ENCODE results near the gene EPHA1. TPM values are rescaled to one million over a fixed set of nuclear protein-coding genes. Genes with fewer than 3 reads are reported as not detected.

Gene EPHA1
- total RNA-seq, 1 experiment from 2014 or later, result not detected

DNA sequence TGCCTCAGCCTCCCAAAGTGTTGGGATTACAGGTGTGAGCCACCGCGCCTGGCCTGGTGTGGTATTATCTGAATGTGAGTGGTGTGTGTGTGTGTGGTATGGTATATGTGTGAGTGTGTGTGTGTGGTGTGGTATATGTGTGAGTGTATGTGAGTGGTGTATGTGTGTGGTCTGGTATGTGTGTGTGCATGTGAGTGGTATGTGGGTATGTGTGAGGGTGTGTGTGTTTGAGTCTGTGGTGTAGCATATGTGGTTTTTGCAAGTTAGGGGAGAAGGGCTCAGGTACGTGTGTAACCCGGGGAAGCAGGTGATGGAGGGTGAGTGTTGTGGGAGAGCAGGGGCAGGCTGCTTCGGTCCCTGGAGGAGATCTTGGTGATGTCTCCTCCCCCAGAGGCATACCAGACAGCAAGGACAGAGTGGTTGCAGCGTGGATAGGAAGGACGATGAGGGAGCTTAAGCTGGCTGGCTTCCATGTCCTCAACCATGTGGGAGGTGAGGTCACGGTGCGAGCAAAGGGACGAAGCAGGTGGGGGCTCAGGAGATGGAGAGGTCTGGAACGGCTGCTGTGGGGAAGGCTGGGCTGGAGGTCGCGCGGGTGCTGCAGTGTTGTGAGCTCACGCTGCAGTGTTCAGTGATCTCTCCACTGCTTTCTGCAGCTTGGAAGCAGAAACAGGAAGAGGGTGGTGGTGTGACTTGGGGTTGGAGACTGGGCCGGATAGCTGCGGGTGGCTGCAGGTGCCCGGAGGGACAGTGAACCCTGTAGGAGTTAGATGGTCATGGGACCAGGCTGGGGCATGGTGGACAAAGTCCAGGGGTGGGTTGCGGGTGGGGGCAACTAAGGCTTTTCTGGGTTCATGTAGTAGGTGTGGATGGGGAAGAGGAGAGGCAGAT lies 22.5 kb downstream of the EPHA1 start:
- H3K4me1 ChIP-seq (replicated peaks), result peaks cover 28% of the 10 kb centered on the region
- 0 out of 2 replicates have a peak, but pooled peaks cover 2% of the 10 kb centered on the region for H3K9me3 ChIP-seq (replicated peaks)
- H3K4me3 ChIP-seq, result no peak overlapping the region
- H3K27ac ChIP-seq, result no peak overlapping the region
- no peak for DNase-seq (ENCODE audit: low read depth in 1 of 2, low spot score in 2 of 2)
- peaks cover 99% of the 10 kb centered on the region for H3K36me3 ChIP-seq
- no peaks in the 10 kb centered on the region for H3K27me3 ChIP-seq (replicated peaks)

DNA sequence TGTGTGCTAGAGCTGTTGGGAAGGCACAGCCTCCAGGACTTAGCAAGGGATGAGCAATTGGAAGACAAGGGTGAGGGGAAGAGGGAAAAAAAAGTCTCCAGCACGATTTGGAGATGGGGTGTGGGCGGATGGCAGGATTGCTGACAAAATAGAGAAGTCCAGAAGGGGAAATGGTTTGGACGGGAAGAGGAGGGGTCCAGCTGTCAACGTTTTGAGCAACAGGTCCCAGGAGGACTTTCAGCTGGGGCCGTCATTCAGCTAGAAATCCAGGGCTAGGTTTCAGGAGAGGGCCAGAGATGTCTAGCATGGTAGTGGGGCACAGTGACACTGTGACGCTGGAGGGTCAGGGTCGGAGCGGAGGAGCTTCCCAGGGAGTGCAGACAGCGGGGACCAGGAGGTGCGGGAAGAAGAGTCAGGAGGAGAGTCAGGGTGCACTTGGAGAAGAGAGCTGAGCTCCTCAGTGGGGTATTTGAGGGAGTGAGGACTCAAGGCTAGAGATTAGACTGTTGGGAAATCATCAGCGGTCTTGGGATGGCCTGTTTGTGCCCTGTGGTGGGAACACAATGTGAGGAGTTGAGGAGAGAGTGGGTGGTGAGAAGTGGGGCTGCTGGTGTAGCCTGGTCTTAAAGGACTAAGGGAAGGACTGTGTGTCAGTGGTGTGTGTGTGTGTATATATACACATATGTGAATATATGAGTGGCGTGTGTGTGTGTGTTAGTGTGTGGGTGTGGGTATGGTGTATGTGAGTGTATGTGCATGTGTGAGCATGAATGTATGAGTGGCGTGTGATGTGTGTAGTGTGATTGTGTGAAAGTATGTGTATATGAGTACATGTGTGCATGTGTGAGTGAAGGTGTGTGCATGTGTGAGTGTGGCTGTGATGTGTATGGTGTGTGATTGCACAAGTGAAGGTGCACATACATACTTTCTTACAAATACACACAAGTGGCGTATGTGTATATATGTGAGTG lies 23.7 kb downstream of the EPHA1 start:
- H3K4me1 ChIP-seq (replicated peaks), result peaks cover 28% of the 10 kb centered on the region
- H3K4me3 ChIP-seq, result no peak overlapping the region
- H3K9me3 ChIP-seq (replicated peaks), result 0 out of 2 replicates have a peak, but pooled peaks cover 2% of the 10 kb centered on the region
- peaks cover 92% of the 10 kb centered on the region for H3K36me3 ChIP-seq
- H3K27me3 ChIP-seq (replicated peaks), result no peaks in the 10 kb centered on the region
- DNase-seq (ENCODE audit: low read depth in 1 of 2, low spot score in 2 of 2), result no peak
- H3K27ac ChIP-seq, result no peak overlapping the region

DNA sequence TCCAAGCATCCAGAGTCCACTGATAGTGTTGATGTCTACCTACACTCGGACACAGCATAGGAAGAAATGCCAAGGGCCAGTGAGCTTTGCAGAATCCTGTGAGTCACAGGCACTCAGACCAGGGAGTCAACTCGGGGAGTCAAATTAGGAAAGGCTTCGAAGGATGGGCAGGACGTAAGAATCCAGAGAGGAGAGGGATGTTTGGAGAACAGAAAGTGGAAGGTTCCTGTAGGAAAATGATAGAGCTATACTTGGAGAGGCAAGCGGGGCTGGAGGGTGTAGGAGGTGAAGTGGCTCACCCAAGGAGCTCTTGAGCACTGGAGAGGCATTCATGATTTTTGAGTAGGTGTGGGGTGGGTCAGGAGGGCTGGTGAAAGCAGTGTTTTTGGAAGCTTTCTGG lies 24.5 kb downstream of the EPHA1 start:
- Histone ChIP-seq H3K9me3 (replicated peaks) (0 out of 2 replicates have a peak, but pooled peaks cover 2% of the 10 kb centered on the region), H3K4me1 (replicated peaks) (peaks cover 36% of the 10 kb centered on the region), H3K27me3 (replicated peaks) (no peaks in the 10 kb centered on the region), H3K27ac (no peak overlapping the region), H3K4me3 (no peak overlapping the region), H3K36me3 (peaks cover 84% of the 10 kb centered on the region)
- no peak for DNase-seq (ENCODE audit: low read depth in 1 of 2, low spot score in 2 of 2)

DNA sequence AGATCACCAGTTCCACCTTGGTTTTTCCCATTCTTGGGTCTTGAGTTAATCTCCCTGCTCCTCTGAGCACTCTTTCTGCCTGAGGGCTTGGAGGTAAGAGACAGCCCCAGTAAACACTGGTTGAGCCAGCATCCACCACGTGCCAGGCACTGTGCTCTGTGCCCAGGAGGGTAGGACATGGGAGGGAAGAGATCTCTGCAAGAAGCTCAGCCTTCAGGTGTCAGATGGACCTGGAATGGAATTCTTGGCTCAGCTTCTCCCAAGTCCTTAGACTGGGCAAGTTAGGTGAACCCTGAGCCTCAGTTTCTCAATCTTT lies 25.1 kb downstream of the EPHA1 start:
- H3K4me3 ChIP-seq, result no peak overlapping the region
- DNase-seq (ENCODE audit: low read depth in 1 of 2, low spot score in 2 of 2), result no peak
- 0 out of 2 replicates have a peak, but pooled peaks cover 2% of the 10 kb centered on the region for H3K9me3 ChIP-seq (replicated peaks)
- no peaks in the 10 kb centered on the region for H3K27me3 ChIP-seq (replicated peaks)
- peaks cover 41% of the 10 kb centered on the region for H3K4me1 ChIP-seq (replicated peaks)
- H3K36me3 ChIP-seq, result peaks cover 83% of the 10 kb centered on the region
- no peak overlapping the region for H3K27ac ChIP-seq

DNA sequence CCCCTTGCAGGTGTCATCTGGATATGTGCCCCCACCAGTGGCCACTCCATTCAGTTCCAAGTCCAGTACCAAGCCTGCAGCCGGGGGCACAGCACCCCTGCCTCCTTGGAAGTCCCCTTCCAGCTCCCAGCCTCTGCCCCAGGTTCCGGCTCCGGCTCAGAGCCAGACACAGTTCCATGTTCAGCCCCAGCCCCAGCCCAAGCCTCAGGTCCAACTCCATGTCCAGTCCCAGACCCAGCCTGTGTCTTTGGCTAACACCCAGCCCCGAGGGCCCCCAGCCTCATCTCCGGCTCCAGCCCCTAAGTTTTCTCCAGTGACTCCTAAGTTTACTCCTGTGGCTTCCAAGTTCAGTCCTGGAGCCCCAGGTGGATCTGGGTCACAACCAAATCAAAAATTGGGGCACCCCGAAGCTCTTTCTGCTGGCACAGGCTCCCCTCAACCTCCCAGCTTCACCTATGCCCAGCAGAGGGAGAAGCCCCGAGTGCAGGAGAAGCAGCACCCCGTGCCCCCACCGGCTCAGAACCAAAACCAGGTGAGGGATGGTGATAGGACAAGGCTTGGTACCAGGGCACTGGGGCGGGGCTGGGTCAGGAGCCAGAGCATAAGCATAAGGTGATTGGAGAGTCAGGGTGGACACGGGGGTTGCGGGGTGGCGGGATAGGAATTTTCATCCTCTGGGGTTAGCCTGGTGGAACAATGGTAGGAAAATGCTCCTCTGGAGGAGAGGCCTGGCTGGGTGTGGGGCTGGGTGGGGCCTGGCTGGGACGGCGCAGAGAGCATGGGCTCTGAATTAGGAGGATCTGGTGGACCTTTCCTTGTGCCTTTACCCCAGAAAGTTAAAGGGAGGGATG lies 25.6 kb downstream of the EPHA1 start:
- peak overlapping the region; percentile 77 for H3K4me3 ChIP-seq
- H3K4me1 ChIP-seq (replicated peaks), result peaks cover 41% of the 10 kb centered on the region
- no peak overlapping the region for H3K27ac ChIP-seq
- DNase-seq (ENCODE audit: low read depth in 1 of 2, low spot score in 2 of 2), result no peak
- no peaks in the 10 kb centered on the region for H3K27me3 ChIP-seq (replicated peaks)
- peaks cover 77% of the 10 kb centered on the region for H3K36me3 ChIP-seq
- H3K9me3 ChIP-seq (replicated peaks), result 0 out of 2 replicates have a peak, but pooled peaks cover 2% of the 10 kb centered on the region

DNA sequence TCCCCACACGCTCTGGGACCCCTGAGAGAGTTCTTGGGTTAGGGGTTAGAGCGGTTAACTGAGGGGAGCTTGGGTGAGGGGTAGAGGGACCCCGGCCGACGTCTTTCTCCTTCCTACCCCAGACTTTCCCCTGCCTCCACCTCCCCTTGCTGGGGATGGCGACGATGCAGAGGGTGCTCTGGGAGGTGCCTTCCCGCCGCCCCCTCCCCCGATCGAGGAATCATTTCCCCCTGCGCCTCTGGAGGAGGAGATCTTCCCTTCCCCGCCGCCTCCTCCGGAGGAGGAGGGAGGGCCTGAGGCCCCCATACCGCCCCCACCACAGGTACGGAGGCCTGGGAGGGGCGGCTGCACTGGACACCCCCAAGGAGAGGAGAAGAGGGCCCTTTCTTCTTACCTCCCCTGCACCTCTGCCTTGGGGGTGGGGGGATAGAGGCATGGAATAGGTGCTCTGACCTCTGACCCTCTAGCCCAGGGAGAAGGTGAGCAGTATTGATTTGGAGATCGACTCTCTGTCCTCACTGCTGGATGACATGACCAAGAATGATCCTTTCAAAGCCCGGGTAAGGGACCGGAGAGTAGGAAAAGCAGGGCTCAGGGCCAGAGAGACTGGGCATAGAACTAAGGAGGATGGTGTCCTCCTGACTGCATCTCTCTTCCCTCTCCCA lies 26.4 kb downstream of the EPHA1 start:
- Histone ChIP-seq H3K27me3 (replicated peaks) (no peaks in the 10 kb centered on the region), H3K4me3 (peak overlapping the region; percentile 77), H3K9me3 (replicated peaks) (0 out of 2 replicates have a peak, but pooled peaks cover 2% of the 10 kb centered on the region), H3K36me3 (peaks cover 70% of the 10 kb centered on the region), H3K27ac (peak overlapping the region; percentile 92), H3K4me1 (replicated peaks) (peaks cover 41% of the 10 kb centered on the region)
- no peak for DNase-seq (ENCODE audit: low read depth in 1 of 2, low spot score in 2 of 2)

DNA sequence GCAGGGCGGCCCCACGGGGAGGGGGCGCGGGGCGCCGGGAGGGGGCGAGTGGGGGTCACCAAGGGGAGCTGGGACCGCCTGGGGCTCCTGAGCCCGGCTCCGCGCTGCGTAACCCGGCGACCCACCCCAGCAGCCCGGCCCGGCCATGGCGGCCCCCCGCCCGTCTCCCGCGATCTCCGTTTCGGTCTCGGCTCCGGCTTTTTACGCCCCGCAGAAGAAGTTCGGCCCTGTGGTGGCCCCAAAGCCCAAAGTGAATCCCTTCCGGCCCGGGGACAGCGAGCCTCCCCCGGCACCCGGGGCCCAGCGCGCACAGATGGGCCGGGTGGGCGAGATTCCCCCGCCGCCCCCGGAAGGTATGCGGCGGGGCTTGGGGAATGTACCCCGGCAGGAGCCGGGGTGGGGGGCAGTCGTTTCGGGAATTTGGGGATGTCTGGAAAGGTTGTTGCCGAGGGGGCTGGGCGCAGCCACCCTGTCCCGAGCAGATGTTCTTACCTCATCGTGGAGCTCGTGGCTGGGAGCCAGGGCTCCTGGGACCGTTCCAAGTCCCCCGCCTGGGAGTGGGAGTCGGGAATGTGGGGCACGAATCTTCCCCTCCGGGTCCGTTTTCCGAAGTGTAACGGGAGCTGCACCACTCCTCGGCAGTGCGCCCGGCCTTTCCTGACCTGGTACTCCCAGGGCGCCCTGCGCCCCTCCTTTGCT lies 27.1 kb downstream of the EPHA1 start:
- peak; percentile 41 to 72 for DNase-seq (ENCODE audit: low read depth in 1 of 2, low spot score in 2 of 2)
- H3K36me3 ChIP-seq, result peaks cover 63% of the 10 kb centered on the region
- H3K9me3 ChIP-seq (replicated peaks), result 0 out of 2 replicates have a peak, but pooled peaks cover 2% of the 10 kb centered on the region
- peak overlapping the region; percentile 77 for H3K4me3 ChIP-seq
- H3K4me1 ChIP-seq (replicated peaks), result peaks cover 48% of the 10 kb centered on the region
- no peaks in the 10 kb centered on the region for H3K27me3 ChIP-seq (replicated peaks)
- peak overlapping the region; percentile 92 for H3K27ac ChIP-seq

DNA sequence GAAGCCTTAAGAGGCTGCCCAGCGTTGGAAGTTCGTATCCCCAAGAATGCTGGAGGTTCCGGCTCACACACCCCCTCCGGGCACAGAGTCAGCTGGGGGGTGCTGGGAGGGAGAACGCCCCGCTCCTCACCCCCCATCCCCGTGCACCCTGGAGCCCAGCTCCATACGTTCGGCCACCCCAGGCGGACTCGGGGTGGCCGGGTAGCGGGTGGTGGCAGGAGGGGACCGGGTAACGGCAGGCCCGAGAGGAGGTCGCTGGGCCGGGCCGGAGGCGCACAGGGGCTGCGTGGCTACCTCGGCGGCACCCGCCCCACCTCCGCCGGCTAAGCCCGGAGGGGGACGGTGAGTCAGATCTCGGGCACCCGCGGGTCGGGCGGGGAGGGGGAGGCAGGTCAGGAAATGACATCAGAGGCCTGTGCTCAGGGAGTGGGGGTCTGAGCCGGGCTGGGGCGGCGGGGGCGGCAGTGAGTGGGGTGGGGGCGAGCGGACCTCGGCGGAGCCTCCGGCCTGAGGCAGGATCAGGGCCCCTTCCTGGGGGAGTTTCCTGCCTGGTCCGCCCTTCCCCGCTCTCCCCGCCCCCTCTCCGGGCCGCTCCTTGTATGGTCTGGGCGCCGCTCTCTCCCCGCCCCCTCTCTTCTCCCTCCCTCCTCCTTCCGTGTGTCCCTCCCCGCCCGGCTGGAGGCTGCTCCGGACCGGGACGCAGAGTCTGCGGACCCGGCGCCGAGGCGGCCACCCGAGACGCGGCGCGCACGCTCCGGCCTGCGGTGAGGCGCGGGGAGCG lies 27.8 kb downstream of the EPHA1 start, which contains the start of gene ZYX:
Gene ZYX, plus strand, starts transcription at position 700 of the 781 bp plus-strand sequence. CDS start 227 bp downstream, outside the sequence.
- Histone ChIP-seq H3K27ac (peak within 1 kb of the TSS; percentile 92), H3K27me3 (replicated peaks) (no peaks in the 10 kb centered on the region), H3K9me3 (replicated peaks) (0 out of 2 replicates have a peak, but pooled peaks cover 2% of the 10 kb centered on the region), H3K36me3 (peaks cover 57% of the 10 kb centered on the region), H3K4me1 (replicated peaks) (peaks cover 54% of the 10 kb centered on the region), H3K4me3 (peak within 1 kb of the TSS; percentile 77)
- DNase-seq (ENCODE audit: low read depth in 1 of 2, low spot score in 2 of 2), result peak; percentile 90 to 99

DNA sequence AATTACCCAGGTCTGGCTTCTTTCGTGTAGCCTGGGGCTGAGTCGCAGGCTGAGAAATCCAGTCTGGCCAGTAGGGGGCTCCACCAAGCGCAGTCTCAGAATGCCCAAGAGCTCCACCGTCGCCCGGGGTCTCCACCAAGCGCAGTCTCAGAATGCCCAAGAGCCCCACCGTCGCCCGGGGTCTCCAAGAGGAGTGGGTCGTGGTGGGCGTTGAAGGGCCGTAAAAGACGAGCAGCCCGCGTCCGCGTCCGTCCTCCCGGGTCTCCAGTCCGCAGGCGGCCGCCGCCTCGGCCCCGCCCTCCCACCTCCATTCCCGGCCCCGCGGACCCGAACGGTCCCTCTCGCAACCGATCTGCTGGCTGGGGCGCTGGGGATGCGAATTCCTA lies 28.4 kb downstream of the EPHA1 start:
- Histone ChIP-seq H3K9me3 (replicated peaks) (0 out of 2 replicates have a peak, but pooled peaks cover 2% of the 10 kb centered on the region), H3K36me3 (peaks cover 51% of the 10 kb centered on the region), H3K4me3 (peak overlapping the region; percentile 77), H3K4me1 (replicated peaks) (peaks cover 60% of the 10 kb centered on the region), H3K27me3 (replicated peaks) (no peaks in the 10 kb centered on the region), H3K27ac (peak overlapping the region; percentile 92)
- DNase-seq (ENCODE audit: low read depth in 1 of 2, low spot score in 2 of 2), result peak; percentile 83 to 90

DNA sequence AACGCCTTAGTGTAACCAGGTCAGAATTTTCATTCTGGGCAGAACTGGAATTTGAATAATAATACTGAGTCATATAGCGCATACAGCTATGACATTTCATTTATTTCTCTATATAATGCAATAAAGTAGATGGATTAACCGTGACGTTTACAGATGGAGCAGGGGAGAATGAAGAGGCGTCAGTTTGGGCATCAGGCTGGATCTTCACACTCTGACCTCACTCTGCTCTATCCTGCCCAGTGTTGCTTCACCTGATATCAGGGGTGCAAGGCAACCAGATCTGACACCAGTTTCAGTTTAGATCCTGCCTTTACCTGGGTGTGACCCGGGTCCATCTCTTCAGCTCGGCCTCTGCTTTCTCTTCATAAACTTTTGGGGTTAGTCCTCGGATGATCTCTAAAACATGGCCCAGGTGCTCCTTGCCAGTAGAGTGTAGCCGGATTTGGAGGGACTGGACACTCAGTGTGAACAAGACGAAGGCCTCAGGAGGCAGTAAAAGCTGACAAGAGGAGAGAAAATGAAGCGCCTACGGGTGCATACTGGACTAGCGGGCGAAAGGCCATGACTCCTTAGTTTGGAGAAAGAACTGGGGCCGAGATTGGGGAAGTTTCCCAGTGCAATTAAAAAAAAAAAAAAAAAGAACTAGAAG lies 28.9 kb downstream of the EPHA1 start:
- no peak for DNase-seq (ENCODE audit: low read depth in 1 of 2, low spot score in 2 of 2)
- Histone ChIP-seq H3K4me1 (replicated peaks) (peaks cover 63% of the 10 kb centered on the region), H3K27ac (peak overlapping the region; percentile 92; the same call in 1 of the 2 replicates), H3K36me3 (peaks cover 46% of the 10 kb centered on the region), H3K4me3 (peak overlapping the region; percentile 77), H3K9me3 (replicated peaks) (0 out of 2 replicates have a peak, but pooled peaks cover 2% of the 10 kb centered on the region), H3K27me3 (replicated peaks) (no peaks in the 10 kb centered on the region)

DNA sequence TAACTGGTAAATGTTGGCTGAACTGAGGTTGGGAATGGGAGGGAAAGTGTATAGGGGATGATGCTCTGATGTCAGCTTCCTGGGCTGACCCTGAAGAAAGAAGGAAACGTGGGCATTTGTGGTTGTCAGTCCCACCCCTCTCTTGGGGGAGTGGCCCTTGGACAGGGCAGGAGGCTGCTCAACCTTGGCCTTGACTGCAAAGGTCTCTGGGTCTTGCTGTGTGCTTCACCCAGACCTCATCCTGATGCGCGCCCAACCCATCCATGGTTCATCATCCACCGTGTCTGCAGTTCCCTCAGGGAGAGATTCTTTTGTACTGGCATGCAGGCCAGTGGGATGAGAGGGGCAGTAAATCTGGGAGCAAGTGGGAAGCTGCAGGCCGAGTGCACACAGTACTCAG lies 32.3 kb downstream of the EPHA1 start:
- peaks cover 35% of the 10 kb centered on the region for H3K4me1 ChIP-seq (replicated peaks)
- H3K4me3 ChIP-seq, result no peak overlapping the region
- no peaks in the 10 kb centered on the region for H3K27me3 ChIP-seq (replicated peaks)
- peaks cover 12% of the 10 kb centered on the region for H3K36me3 ChIP-seq
- H3K9me3 ChIP-seq (replicated peaks), result no peaks in the 10 kb centered on the region
- no peak overlapping the region for H3K27ac ChIP-seq
- no peak for DNase-seq (ENCODE audit: low read depth in 1 of 2, low spot score in 2 of 2)

Measured in SJSA1 (cell line).